ENCODE data around the gene HK3.

HK3 gene, protein sequence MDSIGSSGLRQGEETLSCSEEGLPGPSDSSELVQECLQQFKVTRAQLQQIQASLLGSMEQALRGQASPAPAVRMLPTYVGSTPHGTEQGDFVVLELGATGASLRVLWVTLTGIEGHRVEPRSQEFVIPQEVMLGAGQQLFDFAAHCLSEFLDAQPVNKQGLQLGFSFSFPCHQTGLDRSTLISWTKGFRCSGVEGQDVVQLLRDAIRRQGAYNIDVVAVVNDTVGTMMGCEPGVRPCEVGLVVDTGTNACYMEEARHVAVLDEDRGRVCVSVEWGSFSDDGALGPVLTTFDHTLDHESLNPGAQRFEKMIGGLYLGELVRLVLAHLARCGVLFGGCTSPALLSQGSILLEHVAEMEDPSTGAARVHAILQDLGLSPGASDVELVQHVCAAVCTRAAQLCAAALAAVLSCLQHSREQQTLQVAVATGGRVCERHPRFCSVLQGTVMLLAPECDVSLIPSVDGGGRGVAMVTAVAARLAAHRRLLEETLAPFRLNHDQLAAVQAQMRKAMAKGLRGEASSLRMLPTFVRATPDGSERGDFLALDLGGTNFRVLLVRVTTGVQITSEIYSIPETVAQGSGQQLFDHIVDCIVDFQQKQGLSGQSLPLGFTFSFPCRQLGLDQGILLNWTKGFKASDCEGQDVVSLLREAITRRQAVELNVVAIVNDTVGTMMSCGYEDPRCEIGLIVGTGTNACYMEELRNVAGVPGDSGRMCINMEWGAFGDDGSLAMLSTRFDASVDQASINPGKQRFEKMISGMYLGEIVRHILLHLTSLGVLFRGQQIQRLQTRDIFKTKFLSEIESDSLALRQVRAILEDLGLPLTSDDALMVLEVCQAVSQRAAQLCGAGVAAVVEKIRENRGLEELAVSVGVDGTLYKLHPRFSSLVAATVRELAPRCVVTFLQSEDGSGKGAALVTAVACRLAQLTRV

DNA sequence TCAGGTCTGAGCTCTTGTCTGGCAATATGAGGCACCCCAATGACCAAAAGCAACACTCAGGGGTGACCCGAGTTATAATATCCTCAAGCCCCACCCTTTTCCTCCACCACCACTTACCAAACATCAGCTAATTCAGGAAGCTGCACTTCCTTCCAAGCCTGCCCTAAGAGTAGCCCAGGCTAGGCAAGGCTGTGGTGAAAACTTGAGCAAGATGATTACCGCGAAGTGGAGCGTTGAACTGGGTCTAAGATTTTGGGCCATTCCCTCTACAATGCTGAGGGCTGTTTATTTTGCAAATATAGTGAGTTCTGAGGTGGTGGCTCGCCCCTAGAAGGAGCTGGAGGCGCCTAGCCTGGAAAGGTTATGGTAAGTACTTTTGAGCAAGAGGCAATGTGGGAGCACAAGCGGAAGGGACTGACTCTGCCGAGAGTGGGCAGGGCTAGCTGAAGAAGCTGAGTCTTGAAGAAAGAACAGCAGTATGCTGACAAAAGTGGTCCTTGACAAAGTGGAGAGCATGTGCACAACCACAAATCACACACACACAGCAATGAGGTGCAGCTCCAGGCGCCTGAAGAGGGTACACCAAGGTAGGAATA, at the start of gene HK3:
TSS of gene HK3 (minus strand) at position 51 of the 596 bp plus-strand sequence. CDS start 3,187 bp downstream, outside the sequence.
- no peak for DNase-seq

DNA sequence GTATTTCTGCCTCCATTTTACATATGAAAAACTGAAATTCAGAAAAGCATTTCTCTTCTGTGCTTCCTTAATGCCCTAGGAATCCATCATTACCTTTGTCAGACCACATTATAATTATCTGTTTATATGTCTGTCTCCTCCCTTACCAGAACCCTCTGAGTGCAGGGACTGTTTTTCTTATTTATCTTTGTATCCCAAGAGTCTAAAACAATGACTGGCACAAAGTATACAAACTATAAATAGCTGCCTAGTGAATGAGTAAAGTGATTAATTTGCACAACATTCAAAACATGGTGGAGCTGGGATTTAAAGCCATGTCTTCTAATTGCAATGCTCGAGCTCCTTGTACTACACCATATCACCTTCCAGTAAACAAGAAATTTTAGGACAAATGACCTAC, 49.3 kb upstream of the HK3 start:
- DNase-seq = no peak

DNA sequence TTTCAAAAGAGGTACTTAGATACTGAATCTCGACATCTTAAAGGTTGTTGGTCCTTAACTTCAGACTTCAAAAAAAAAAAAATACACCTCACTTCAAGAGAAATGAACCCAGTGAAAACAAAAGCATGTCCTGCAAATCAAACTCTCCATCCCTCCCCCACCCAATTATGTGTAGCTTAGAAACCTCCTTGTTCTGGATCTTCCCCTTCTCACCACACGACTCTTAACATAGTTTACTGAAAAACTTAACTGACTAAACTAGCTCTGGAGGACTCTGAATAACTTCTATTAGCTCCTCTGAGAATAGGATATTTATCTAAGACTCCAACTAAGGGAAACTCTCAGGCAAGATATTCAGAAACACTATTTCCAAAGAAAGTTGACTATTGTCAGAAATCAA, 48.7 kb upstream of the HK3 start:
- DNase-seq = no peak

DNA sequence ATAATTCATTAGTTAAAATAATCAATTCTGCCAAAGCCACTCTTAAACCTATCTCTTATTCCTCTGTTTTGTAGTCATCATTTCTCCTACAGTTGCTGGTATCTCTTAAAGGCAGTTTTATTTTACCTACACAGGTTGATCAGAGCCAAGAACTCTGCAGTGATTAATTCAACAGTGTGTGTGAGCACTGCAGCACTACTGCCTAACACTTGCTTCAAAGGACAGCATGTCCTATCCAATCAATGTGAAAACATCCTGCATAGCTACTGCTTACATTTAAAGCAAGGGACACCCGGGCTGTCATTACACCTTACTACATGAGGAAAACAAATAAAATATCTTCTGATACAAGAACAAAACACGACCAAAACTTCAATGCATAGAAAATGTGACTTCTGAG, 45.1 kb upstream of the HK3 start:
- no peak for DNase-seq

DNA sequence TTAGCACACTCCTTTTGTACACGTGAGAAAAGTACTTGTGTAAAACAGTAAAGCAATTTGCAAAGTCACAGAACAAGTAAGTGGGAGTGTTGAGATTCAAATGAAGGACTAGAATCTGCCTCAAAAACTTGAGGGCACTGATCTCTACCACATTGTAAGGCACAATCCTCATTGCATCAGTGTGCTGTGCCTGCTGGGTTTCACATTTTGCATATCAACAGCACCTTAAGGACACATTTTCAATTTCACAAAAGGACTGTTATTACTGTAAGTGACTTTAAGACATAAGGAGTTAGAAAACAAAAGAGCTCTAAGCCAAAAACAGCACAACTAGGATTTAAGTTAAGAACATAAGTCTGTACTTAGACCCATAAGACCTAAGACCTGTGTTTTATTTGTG, 44.7 kb upstream of the HK3 start:
- no peak for DNase-seq

DNA sequence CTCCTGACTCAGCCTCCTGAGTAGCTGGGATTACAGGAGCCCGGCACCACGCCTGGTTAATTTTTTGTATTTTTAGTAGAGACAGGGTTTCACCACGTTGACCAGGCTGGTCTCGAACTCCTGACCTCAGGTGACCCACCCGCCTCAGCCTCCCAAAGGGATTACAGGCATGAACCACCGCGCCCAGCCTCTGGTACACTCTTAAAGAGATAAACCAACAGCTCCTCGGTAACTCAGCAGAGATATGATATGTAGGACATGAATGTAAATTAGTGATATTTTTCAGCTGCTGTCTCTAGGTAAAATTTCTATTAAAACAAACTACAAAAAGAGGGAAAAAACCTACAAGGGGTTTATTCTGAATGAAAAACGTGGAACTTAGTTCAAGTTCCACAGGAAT, 42.8 kb upstream of the HK3 start:
- no peak for DNase-seq

DNA sequence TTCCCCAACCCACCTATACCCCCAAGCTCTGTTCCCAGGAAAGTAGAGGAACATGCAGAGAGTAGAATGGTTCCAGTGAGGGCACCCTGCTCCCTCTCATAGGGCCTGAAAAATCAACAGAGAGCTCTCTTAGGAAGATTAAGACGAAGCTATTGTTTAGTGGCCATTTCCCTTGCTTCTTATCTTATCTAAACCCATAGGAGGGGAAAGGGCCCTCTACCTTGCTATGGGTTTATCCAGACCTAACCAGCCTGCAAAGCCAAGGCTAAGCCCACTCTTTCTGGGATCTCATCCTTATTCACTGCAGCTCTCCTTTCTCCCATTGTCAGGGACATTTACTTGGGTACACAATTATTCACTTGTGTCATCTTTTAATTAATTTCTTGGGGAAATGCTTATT, 39.3 kb upstream of the HK3 start:
- DNase-seq = no peak

DNA sequence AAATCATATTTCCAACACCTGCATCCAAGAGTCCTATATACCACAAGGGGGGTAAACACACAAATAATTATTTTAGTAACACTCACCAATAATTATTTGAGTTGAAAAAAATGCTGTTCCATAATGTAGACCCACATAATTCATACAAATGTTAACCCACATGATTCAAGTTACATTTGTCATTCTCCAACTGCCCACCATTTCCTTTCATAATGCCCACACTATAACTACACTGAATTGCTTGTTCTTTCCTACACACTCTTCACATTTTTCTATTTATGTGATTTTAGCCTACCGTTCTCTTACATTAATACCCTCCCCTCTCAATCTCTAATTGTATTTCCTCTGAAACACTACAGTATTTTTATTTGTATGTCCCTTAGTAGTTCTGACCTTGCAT, 35.9 kb upstream of the HK3 start:
- no peak for DNase-seq

DNA sequence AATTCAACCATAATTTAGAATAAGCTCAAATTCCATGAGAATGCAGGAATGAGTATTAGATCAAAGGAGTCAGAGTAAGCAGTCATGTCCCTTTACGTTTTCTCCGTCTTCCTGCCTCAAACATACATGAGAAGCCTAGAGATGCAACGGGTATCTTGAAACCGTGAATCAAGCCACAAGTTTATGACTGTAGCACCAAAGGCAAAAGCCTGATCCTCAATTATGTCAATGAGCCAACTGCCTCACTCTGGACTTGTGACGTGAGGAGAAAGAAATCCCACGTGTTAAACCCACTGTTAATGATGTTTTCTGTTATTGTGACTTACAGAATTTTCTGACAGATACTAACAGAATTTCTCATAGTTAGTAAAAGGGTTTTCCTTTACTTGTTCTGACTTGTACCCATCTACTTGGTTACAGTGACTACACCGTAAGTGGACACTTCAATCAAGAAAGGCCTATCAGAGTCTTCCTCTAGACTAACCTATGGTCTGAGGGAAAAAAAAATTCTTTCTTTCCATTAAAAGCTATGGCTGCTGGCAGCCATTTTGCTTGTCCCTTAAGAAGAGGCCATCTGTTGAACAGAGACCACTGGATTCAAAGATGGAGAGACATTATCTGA, 35.3 kb upstream of the HK3 start:
- DNase-seq = no peak

DNA sequence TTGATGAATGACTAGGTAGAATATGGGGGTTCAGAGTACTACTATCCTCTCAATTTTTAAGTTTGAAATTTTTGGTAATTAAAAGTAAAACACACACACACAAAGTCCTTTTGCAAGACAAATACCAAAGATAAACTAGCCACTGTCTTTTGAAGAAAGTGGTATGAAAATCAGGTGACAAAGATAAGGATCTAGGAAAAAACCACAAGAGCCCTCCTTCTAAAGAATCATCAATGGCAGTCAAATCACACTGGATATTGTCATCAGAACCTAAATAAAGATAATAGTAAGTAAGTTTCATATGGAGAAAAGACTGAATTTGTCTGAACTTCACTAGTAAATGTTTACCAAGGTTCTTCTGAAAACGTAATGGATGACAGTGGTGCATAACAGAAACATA, 30.5 kb upstream of the HK3 start:
- no peak for DNase-seq

DNA sequence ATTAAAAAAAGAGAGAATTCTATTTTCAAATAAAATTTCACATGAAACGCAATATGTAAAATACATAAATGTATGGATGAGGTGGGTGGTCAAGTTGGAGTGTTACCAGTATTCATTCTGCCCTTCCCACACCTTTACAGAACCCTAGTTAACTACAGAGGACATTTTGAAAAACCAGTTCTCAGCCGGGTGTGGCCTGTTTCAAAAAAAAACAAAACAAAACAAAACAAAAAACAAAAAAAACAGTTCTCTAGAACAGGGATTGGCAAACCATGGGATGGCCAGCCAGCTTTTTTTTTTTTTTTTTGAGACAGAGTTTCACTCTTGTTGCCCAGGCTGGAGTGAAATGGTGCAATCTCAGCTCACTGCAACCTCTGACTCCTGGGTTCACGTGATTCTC, 28.4 kb upstream of the HK3 start:
- no peak for DNase-seq

DNA sequence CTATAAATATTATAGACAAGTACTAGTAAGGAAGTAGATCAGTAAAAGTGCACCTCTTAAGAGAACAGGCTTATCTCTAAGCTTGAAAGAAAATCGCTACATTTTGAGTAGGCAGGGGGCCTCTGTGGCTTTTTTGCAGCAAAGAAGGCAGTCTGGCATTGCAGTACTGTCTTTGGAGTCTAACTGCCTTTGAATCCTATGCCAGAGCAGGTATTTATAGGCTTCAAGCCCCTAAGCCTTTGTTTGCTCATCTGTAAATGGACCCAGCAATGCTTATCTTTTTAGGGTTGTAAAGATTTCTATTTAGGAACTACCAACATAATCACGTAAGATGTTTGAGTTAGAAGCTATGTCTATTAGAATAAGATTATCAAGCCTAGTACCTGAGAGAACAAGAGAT, 23.7 kb upstream of the HK3 start:
- DNase-seq = no peak

DNA sequence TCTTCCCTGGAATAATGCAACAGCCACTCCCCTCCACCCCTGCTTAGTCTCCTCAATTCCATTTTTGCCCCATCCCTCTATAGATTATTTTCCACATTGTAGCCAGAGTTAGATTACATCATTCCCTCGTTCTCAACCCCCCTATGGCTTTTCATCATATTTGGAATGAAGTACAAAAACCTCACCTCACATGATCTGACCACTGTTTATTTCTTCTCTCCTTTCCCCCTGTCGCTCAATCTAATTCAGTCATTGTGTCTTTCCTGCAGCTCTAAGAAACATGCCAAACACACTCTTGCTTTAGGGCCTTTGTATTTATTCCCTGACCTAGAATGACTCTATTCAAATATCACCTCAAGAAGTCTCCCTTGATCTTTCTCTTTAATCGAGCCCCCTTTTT, 22.6 kb upstream of the HK3 start:
- DNase-seq = no peak

DNA sequence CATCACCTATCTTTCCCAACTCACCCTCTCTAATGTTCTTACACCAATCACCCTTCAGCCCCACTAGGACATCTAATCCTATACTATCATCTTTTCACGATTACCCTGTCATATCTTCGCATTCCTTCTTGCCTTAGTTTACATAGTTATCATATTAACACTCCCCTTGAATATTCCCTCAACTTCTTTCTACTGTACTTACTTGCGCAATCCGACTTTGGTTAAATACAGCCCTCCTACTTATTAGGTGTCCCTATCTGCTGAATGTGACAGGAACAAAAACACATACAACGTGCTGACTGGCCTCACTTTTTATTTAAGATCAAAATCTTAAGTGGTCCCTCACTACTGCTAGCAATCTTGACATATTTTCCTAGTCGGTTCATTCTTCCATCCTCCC, 19.5 kb upstream of the HK3 start:
- no peak for DNase-seq

DNA sequence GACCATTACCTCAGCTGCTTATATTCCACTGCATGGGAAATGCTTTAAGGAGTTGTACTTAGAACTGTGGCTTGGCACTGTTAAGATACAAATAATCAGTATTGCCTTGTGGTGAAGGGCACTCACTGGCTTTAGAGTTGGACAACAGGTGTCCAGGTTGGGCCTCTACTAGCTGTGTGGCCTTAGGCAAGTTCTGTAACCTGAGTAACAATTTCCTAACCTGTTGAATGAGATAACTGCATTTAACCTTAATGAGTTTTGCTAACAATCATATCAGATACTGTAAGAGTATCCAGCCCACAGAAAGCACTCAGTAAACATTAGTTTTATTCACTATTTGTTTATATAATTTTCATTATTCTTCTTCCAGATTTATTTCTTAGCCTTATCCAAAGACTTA, 17.2 kb upstream of the HK3 start:
- no peak for DNase-seq

DNA sequence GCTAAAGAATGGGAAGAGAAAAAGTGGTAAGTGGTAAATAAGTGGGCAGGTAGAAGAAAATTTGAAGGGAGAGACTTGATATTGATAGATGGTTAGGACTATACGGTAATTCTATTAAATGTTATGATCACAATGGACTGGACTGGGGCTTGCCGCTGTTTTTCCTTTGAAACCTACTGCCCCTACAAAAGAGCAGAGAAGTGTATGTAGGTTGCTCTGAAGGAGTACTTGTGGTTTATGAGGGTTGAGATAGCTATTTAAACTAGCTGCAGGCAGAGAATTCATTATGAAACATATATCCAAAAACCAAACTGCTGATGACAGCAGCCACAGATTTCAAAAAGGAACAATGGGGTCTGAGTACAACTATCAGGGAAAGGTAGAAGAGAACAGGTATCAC, 16.8 kb upstream of the HK3 start:
- no peak for DNase-seq

DNA sequence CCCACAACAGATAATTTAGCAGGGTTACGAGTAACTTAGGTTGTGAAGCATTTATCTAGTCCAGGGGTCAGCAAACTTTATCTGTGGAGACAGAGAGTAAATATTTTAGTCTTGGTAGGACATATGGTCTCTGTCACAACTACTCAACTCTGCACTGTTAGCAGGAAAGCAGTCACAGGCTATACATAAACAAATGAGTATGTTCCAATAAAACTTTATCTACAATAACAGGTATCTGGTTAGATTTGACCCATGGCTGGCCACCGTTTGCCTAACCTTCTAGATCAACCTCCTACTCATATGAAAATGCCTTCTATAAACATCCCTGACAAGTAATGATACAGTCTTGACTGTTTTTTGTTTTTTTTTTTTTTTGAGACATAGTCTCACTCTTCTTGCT, 13.0 kb upstream of the HK3 start:
- DNase-seq = no peak

DNA sequence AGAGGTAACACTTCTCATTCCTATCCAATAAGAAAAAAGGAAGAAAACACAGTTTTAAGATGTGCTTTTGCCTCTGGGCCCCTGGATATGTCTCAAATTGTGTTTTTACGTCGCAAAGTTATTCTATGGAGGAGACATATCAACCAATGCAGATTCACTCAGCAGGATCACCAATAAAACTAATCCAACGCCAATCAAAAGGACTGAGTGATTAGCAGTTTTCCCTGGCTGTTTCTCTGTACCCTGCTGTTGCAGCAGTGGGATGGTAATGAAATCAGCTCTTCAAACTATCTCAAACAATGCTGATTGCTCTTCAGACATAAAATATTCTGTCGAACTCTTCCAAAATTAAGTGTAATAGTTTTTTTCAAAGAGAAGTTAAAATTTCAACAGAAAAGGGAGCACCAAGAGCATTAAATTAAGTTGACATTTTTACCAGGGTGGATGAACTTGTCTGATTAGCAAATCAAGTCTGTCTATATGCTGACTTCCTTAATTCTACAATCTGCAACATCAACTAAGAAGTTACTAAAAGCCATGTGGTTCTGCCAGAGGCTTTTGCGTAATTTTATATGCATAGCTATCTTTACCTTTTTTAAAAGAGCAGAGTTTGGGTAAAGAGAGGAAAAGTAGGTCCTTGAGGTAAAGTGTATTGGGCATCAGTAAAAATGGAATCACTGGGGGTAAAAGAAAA, 9.7 kb upstream of the HK3 start:
- no peak for DNase-seq

DNA sequence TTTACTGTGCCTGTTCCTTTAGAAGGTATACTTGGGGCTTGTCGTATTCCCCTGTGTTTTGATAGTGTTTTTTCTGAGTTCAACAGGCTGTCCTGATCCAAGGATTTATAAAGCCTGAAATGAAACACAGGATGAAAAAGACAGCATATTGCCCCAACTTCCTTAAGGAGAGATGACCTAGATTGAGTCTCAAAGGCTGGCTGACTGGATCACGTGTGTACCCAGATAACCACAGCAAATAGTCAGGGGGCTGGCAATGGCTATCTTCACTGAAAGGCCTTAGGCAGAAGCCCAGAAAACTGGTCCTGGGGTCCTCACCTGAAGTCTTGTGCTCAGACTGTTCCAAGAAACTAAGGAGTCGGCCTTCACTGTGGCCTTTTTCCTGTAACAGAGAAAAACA, 7.7 kb upstream of the HK3 start:
- no peak for DNase-seq

DNA sequence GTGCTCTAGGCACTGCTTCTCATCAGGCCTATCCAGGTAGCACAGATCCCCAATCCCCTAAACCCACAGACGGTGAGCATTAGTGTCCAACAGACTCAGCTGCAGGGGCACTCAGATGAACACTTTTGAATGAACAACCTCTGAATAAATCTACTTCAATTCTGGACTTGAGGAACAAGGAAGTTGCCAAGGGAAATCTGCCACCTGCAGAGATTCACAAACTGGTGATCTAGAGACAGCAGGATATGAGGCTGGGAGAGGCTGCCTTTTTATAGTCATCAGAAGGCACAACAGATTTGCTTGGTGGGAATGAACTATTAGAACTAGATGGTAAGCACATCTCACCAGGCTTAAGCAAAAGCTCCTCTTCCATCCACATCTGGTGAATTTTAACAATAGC, 7.0 kb upstream of the HK3 start:
- DNase-seq = no peak

DNA sequence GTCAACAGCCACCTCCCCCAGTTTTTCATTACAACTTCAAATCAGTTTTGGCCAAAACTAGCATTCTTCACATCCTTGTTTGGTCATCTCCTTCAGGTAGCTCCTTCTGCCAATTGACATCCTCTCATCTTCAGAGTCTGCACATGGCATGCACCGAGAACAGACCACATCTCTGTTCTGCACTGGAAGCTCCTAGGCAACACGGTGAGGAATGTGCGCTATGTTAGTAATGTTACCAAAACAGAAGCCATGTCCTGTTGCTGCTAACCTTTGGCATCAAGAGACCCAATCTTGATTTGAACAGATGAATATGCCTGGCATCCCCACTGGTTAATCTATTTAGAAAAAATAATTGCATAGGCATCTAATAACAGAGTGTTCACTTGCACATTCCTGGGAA, 5.1 kb upstream of the HK3 start:
- DNase-seq = no peak

DNA sequence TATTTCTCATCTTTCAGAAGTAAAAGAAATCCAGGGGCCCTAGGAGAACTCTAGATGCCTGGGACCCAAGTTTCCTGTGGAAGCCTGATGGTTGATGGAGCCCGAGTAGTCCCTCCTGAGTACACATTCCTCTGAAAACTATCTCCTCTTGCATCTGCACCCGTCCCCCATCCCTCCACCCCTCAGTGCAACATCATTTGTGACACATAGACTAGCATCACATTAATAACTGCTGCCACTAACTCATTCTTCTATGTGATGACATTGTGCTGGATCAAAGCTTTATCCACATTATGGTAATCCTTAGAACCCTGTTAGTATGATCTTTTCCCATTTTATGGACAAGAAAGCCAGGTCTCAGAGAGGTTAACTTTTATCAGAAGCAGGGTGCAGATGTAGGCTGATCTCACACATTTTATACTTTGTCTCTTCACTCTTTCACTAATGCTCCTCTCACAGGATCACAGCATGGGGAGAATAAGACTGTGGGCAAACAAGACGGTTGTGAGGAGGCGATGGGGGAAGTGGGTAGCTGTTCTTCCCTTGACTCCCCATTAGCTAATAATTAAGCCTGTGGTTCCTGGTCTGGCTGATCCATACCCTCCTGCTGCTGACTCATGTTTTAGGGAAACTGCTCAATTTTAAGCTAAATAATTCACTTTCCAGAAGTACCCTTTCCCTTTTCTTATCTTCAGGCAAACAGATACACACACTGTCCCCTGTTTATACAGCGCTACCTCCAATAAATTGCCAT, 3.9 kb upstream of the HK3 start:
- DNase-seq = no peak
